ENCODE data around the gene PRKCA. TPM values are rescaled to one million over a fixed set of nuclear protein-coding genes. Genes with fewer than 3 reads are reported as not detected.

PRKCA gene
- total and polyA plus RNA-seq, 10 of the 15 experiments (the other 5 are each of a cell fraction or from before 2014, with no cell fraction given), result 0.11 to 14.6 (median 0.72) TPM

DNA sequence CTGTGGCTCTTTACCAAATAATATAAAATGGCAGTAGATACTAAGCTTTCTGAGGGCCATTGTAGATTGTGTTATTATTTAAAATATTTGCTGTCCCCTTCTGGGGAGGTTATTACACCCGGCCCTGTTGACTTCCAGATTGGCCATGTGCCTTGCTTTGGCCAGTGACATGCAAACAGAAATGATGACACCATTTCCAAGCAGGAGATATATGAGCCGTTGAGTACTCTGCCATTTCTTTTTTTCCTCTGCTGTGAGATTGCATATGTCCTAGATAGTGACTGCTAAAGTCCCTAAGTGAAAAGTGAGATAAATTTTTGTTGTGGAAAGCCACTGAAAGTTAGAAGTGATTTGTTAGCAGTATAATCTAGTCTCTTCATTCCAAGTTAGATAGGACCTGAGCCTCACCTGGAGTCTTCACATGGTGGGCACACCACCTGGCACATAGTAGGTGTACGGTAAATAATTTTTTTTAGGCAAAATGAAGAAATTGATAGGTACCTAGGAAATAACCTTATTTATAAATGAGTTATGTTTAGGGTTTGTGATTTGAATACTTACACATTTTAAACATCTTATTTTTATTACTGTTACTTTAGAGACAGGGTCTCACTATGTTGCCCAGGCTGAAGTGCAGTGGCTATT lies 328.5 kb downstream of the PRKCA start:
- TF ChIP-seq SMAD1 (IDR thresholded peaks at IDR 0.05; ENCODE audit: low read depth, partially characterized antibody) (no peak), ZZZ3 (IDR thresholded peaks at IDR 0.05; ENCODE audit: control insufficient read depth, insufficient read length, low read depth) (no peak), EED (IDR thresholded peaks at IDR 0.05; ENCODE audit: low read depth) (no peak), ZSCAN29 (IDR thresholded peaks at IDR 0.05) (no peak), POLR2A (IDR thresholded peaks at IDR 0.05; ENCODE audit: low read depth, low read length) (no peak), ZNF384 (IDR thresholded peaks at IDR 0.05; ENCODE audit: borderline replicate concordance, low read depth, low read length) (no peak), CHD4 (IDR thresholded peaks at IDR 0.05) (no peak), BRCA1 (IDR thresholded peaks at IDR 0.05; ENCODE audit: low read depth, low read length) (no peak), SP1 (IDR thresholded peaks at IDR 0.05; ENCODE audit: low read depth, low read length) (no peak), FOS (IDR thresholded peaks at IDR 0.05; ENCODE audit: borderline replicate concordance, extremely low read depth, insufficient read length) (no peak), ATF7 (IDR thresholded peaks at IDR 0.05; ENCODE audit: low read depth) (no peak), POLR2AphosphoS2 (IDR thresholded peaks at IDR 0.05; ENCODE audit: low read depth, low read length) (no peak)
- TF ChIP-seq, protein P1, sequence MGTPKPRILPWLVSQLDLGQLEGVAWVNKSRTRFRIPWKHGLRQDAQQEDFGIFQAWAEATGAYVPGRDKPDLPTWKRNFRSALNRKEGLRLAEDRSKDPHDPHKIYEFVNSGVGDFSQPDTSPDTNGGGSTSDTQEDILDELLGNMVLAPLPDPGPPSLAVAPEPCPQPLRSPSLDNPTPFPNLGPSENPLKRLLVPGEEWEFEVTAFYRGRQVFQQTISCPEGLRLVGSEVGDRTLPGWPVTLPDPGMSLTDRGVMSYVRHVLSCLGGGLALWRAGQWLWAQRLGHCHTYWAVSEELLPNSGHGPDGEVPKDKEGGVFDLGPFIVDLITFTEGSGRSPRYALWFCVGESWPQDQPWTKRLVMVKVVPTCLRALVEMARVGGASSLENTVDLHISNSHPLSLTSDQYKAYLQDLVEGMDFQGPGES (IDR thresholded peaks at IDR 0.05), result no peak
- TF ChIP-seq, protein P2, sequence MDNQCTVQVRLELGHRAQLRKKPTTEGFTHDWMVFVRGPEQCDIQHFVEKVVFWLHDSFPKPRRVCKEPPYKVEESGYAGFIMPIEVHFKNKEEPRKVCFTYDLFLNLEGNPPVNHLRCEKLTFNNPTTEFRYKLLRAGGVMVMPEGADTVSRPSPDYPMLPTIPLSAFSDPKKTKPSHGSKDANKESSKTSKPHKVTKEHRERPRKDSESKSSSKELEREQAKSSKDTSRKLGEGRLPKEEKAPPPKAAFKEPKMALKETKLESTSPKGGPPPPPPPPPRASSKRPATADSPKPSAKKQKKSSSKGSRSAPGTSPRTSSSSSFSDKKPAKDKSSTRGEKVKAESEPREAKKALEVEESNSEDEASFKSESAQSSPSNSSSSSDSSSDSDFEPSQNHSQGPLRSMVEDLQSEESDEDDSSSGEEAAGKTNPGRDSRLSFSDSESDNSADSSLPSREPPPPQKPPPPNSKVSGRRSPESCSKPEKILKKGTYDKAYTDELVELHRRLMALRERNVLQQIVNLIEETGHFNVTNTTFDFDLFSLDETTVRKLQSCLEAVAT (IDR thresholded peaks at IDR 0.05), result no peak
- TF ChIP-seq, protein P3, sequence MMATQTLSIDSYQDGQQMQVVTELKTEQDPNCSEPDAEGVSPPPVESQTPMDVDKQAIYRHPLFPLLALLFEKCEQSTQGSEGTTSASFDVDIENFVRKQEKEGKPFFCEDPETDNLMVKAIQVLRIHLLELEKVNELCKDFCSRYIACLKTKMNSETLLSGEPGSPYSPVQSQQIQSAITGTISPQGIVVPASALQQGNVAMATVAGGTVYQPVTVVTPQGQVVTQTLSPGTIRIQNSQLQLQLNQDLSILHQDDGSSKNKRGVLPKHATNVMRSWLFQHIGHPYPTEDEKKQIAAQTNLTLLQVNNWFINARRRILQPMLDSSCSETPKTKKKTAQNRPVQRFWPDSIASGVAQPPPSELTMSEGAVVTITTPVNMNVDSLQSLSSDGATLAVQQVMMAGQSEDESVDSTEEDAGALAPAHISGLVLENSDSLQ (IDR thresholded peaks at IDR 0.05), result no peak
- no peak overlapping the region for H3K4me2 ChIP-seq (ENCODE audit: control insufficient read depth, insufficient read depth)
- no peak for FAIRE-seq
- H4K20me1 ChIP-seq (ENCODE audit: control insufficient read depth, insufficient read depth), result no peaks in the 10 kb centered on the region
- ChIA-PET CTCF (interaction anchor here (0.8 to 2.1 kb wide), 3 partner anchors 8 to 84 kb away, joined by 3 to 8 read pairs (median 4); no protein-coding TSS in a partner anchor), POLR2A (interaction anchor here (0.6 to 1.9 kb wide), 2 partner anchors 10 to 40 kb away, joined by 3 to 5 read pairs; no protein-coding TSS in a partner anchor), SMC1A (ENCODE audit: uncharacterized antibody, unreplicated experiment) (interaction anchor here (0.9 to 2.6 kb wide), 8 partner anchors 10 to 77 kb away, joined by 3 to 12 read pairs (median 4); no protein-coding TSS in a partner anchor), RAD21 (ENCODE audit: unreplicated experiment) (interaction anchor here (1.2 to 1.6 kb wide), 2 partner anchors 48 to 375 kb away, joined by 3 to 5 read pairs; no protein-coding TSS in a partner anchor)
- no peaks in the 10 kb centered on the region for H3K79me2 ChIP-seq (ENCODE audit: control insufficient read depth, insufficient read depth, low read length)
- no peak overlapping the region for H2AFZ ChIP-seq (ENCODE audit: control insufficient read depth, low read depth, low read length)
- H3K36me3 ChIP-seq (ENCODE audit: control insufficient read depth in 2 of 2, insufficient read depth in 2 of 2, low read length in 1 of 2), result no peaks in the 10 kb centered on the region; a peak in 1 of 4 replicates
- H3K27ac ChIP-seq (ENCODE audit: control insufficient read depth, insufficient read depth), result no peak overlapping the region
- no peaks in the 10 kb centered on the region for H3K27me3 ChIP-seq (replicated peaks in 1 of 2; ENCODE audit: control insufficient read depth in 2 of 2, insufficient read depth in 2 of 2, low read length in 1 of 2)
- no peaks in the 10 kb centered on the region for H3K4me1 ChIP-seq (ENCODE audit: control insufficient read depth, insufficient read depth, low read length)
- no peaks in the 10 kb centered on the region for H3K9me3 ChIP-seq (replicated peaks; ENCODE audit: control insufficient read depth, insufficient read depth, low read length)
- DNase-seq (ENCODE audit: low read depth, low spot score), result no peak
- BruUV-seq (replicated peaks), result no TSS peak
- intact Hi-C loops (cut with micrococcal nuclease; ENCODE audit: unreplicated experiment), result no loop called here
- no peak for ATAC-seq
- H3K9ac ChIP-seq (ENCODE audit: control insufficient read depth, insufficient read depth, low read length), result no peak overlapping the region
- no peak overlapping the region for H3K4me3 ChIP-seq
- in situ Hi-C loops (cut with MboI), result no loop called here
- 3% methylated on average over 3 of the region's 3 CpGs for WGBS (ENCODE audit: insufficient coverage, insufficient replicate concordance, low lambda C conversion rate, missing lambda C conversion rate)

Data from GM12878 (cell line).